Esophagus muscularis mucosa (tissue), 4 donors: ENCODE measurements around the gene TIMM9. TPM values are rescaled to one million over a fixed set of nuclear protein-coding genes. Genes with fewer than 3 reads are reported as not detected.

Experiments
- DNase-seq: peaks from one replicate; pipeline ENCODE4 v3.0.0-alpha.2; 2017; ENCODE audit errors: extremely low spot score
- H3K27ac ChIP-seq, 4 donors: fragments of 200-600 bp; sonication (generic); replicated peaks in 1 of 4; 1 replicate in 3 of 4; 2 replicates in 1 of 4; pipeline ENCODE4 v1.5.1; 2016 to 2019; ENCODE audit warnings: mild to moderate bottlenecking in 1 of 4
- H3K27me3 ChIP-seq, 4 donors: fragments of 200-600 bp; sonication (generic); one replicate each; pipeline versions ENCODE4 v1.5.1 to v1.6.0; 2016 to 2019
- H3K36me3 ChIP-seq, 4 donors: fragments of 200-600 bp; sonication (generic); one replicate each; pipeline ENCODE4 v1.5.1; 2016 to 2019
- H3K4me1 ChIP-seq, 4 donors: fragments of 200-600 bp; sonication (generic); one replicate each; pipeline ENCODE4 v1.5.1; 2016 to 2019
- H3K4me3 ChIP-seq, 4 donors: fragments of 200-600 bp; sonication (generic); 1 replicate in 2 of 4; 2 replicates in 2 of 4; pipeline ENCODE4 v1.5.1; 2016 to 2019; ENCODE audit warnings: mild to moderate bottlenecking in 4 of 4, moderate library complexity in 1 of 4
- H3K9me3 ChIP-seq, 4 donors: fragments of 200-600 bp; sonication (generic); 1 replicate in 3 of 4; 2 replicates in 1 of 4; pipeline ENCODE4 v1.5.1; 2016 to 2019
- EP300 ChIP-seq: sonication (generic); formaldehyde crosslinking; IDR thresholded peaks from one replicate; pipeline ENCODE4 v1.6.1; 2017; ENCODE audit warnings: antibody characterized with exemption
- POLR2A ChIP-seq: fragments of 450-650 bp; IDR thresholded peaks from one replicate; pipeline ENCODE4 v1.6.1; 2017; ENCODE audit warnings: antibody characterized with exemption, moderate library complexity, mild to moderate bottlenecking, low read depth
- POLR2AphosphoS5 ChIP-seq, 2 donors: sonication (generic); formaldehyde crosslinking; IDR thresholded peaks; one replicate each; pipeline ENCODE4 v1.6.1; 2017; ENCODE audit warnings: antibody characterized with exemption in 2 of 2
- WGBS: methylation state at CpG from one replicate; pipeline ENCODE4 v1.1.5; 2018; 5-methylcytosine and 5-hydroxymethylcytosine counted together
- intact Hi-C: fragments of 100-400 bp; cut with DNase I; formaldehyde crosslinking; loops from one replicate; pipeline ENCODE4 v1.15.1; 2023
- total RNA-seq, 4 donors: library from RNA; depleted of rRNA; stranded (reverse); fragments of >200 nt; gene quantifications; one replicate each; pipeline versions ENCODE4 v1.1.0 to v1.2.1, GENCODE V29; 2016
- TF ChIP-seq, protein P1 (sequence below), 3 experiments: fragments of 200-600 bp in 2 of 3; fragments of 450-650 bp in 1 of 3; sonication (generic) in 2 of 3; IDR thresholded peaks; one replicate each; pipeline ENCODE4 v1.5.1; 2017 to 2019; ENCODE audit warnings: antibody characterized with exemption in 3 of 3, mild to moderate bottlenecking in 2 of 3, moderate library complexity in 1 of 3

TIMM9 gene
- total RNA-seq, 4 donors from 2014 or later = 47.9 to 67.7 (median 52.8) TPM

DNA sequence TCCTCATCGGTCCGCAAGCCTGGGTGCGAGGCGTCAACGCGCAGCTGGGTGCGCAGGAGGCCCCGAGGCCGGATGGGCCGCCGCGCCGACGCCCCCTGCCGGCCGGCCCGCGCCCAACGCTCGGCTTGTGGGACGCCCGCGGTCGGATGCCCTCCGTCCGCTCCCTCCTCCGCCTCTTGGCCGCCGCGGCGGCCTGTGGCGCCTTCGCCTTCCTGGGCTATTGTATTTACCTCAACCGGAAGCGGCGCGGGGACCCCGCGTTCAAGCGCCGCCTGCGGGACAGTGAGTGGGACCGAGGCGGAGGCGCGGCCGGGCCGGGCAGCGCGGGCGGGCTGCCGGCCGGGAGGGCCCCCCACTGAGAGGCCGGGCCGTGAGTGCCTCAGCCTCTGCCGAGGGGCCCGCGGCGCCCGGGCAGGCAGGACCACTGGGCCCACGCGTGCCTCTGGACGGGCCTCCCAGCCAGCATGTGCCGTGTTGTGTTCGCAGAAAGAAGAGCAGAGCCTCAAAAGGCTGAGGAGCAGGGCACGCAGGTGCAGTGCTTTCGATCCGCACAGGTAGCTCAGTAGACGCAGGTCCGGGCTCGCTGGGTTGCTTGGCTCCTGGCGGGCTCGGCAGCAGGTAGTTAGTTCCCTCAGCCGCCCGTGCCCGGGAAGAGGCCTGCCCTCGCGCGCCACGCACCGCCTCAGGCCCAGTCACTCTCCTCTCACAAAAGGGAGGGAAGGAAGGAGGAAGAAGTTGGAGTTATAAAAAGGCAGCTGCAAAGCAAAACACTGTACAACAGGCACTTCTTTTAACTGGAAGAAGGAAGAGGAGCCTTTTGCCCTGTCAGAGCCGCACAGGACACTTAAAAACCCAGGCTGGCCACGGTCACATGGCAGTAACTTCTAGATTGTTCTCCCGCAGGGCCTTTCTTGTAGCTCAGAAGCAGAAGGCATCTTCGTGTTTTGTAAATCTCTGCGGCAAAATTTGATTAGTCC lies 31.2 kb downstream of the TIMM9 start, which contains the start of gene TOMM20L:
Gene TOMM20L, plus strand, starts transcription at position 119 of the 977 bp plus-strand sequence. Its CDS starts 28 bp downstream, at position 147.
- TF ChIP-seq, protein P1, sequence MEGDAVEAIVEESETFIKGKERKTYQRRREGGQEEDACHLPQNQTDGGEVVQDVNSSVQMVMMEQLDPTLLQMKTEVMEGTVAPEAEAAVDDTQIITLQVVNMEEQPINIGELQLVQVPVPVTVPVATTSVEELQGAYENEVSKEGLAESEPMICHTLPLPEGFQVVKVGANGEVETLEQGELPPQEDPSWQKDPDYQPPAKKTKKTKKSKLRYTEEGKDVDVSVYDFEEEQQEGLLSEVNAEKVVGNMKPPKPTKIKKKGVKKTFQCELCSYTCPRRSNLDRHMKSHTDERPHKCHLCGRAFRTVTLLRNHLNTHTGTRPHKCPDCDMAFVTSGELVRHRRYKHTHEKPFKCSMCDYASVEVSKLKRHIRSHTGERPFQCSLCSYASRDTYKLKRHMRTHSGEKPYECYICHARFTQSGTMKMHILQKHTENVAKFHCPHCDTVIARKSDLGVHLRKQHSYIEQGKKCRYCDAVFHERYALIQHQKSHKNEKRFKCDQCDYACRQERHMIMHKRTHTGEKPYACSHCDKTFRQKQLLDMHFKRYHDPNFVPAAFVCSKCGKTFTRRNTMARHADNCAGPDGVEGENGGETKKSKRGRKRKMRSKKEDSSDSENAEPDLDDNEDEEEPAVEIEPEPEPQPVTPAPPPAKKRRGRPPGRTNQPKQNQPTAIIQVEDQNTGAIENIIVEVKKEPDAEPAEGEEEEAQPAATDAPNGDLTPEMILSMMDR (IDR thresholded peaks at IDR 0.05) = peak in 2 of 3 experiments; percentile 84 to 90
- TF ChIP-seq POLR2A = no peak
- no peak for TF ChIP-seq POLR2AphosphoS5 (IDR thresholded peaks at IDR 0.05)
- TF ChIP-seq EP300 = no peak
- peak; percentile 92 for DNase-seq
- intact Hi-C loops = no loop called here
- H3K27me3 ChIP-seq = no peaks in the 10 kb centered on the region
- peak within 1 kb of the TSS; percentile 67 to 71 (median 70) for H3K4me3 ChIP-seq
- no peaks in the 10 kb centered on the region for H3K9me3 ChIP-seq
- H3K36me3 ChIP-seq = no peaks in the 10 kb centered on the region
- H3K4me1 ChIP-seq = peaks cover 4 to 17% (median 15%) of the 10 kb centered on the region in 4 donors
- WGBS = 33% methylated on average over 22 of the region's 86 CpGs
- H3K27ac ChIP-seq = peak within 1 kb of the TSS; percentile 78 to 87 (median 79)

DNA sequence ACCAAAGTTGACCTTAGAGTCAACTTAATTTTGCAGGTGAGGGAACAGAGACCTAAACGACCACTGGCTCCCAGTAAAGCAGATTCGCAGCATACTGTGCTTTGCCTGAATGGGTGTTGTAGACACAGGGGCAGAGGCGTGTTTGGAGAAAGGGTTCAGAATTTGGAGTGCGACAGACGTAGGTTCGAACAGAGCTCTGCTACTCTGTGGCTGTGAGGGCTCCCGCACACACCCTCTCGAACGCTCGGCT lies 31.8 kb downstream of the TIMM9 start:
- TF ChIP-seq POLR2A (no peak), EP300 (no peak), POLR2AphosphoS5 (IDR thresholded peaks at IDR 0.05) (no peak)
- TF ChIP-seq, protein P1 (IDR thresholded peaks at IDR 0.05) = no peak
- Histone ChIP-seq H3K9me3 (no peaks in the 10 kb centered on the region), H3K27me3 (no peaks in the 10 kb centered on the region), H3K27ac (peak overlapping the region; percentile 78 to 87 (median 79)), H3K36me3 (no peaks in the 10 kb centered on the region), H3K4me1 (peaks cover 4 to 17% (median 15%) of the 10 kb centered on the region in 4 donors), H3K4me3 (peak overlapping the region; percentile 67 to 71 (median 70))
- 7% methylated on average over 6 of the region's 10 CpGs for WGBS
- intact Hi-C loops = no loop called here
- no peak for DNase-seq

DNA sequence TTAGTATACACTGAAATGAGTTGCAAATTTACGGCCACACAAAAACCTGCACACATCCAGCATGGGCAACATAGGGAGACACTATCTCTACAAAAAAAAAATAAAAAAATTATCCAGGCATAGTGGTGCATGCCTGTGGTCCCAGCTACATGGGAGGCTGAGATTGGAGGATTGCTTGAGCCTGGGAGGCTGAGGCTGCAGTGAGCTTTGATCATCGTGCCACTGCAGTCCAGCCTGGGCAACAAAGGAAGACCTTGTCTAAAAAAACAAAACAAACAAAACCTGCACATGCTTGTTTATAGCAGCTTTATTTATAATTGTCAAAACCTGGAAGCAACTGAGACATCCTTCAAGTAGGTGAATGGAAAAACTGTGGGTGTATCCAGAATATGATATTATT lies 36.5 kb downstream of the TIMM9 start:
- no peaks in the 10 kb centered on the region for H3K36me3 ChIP-seq
- H3K4me3 ChIP-seq = no peak overlapping the region
- WGBS = 94% methylated on average over 2 of the region's 2 CpGs
- intact Hi-C loops = no loop called here
- peaks cover 0 to 8% (median 6%) of the 10 kb centered on the region in 4 donors for H3K4me1 ChIP-seq
- no peak for DNase-seq
- no peaks in the 10 kb centered on the region for H3K27me3 ChIP-seq
- TF ChIP-seq POLR2A = no peak
- TF ChIP-seq, protein P1 (IDR thresholded peaks at IDR 0.05) = no peak
- no peak for TF ChIP-seq POLR2AphosphoS5 (IDR thresholded peaks at IDR 0.05)
- no peak for TF ChIP-seq EP300
- no peaks in the 10 kb centered on the region for H3K9me3 ChIP-seq
- H3K27ac ChIP-seq = no peak overlapping the region

DNA sequence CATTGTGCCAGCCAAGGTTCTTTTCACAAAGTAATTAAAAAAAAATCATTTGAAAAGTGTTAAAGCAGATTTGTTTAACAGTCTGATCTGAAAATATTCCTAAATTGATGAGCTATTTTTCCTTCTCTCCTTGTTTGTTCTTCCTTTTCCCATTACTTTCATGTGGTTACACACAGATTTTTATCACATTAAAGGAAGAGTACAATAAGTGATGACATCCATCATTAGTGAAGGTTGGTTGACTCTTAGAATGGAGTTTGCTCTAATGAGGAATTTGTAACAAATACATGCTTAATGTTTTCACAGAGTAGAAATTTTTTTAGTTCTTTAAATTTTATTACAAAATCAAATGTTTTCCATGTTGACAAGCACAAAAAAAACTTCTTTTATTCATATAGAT lies 50.5 kb downstream of the TIMM9 start:
- H3K4me1 ChIP-seq = no peaks in the 10 kb centered on the region
- TF ChIP-seq, protein P1 (IDR thresholded peaks at IDR 0.05) = no peak
- TF ChIP-seq EP300 (no peak), POLR2AphosphoS5 (IDR thresholded peaks at IDR 0.05) (no peak), POLR2A (no peak)
- H3K27me3 ChIP-seq = no peaks in the 10 kb centered on the region
- intact Hi-C loops = no loop called here
- no peak overlapping the region for H3K27ac ChIP-seq
- H3K4me3 ChIP-seq = no peak overlapping the region
- peaks cover 4 to 70% (median 30%) of the 10 kb centered on the region in 4 donors for H3K36me3 ChIP-seq
- DNase-seq = no peak
- H3K9me3 ChIP-seq = no peaks in the 10 kb centered on the region
